COLO668 (cell line): ENCODE measurements around the gene SYNGAP1.

Source experiments
- DNase-seq: peaks from one replicate; lab custom pipeline; 2025; ENCODE audit not compliant: unreplicated experiment; lab: John Stamatoyannopoulos, UW

SYNGAP1 gene

DNA sequence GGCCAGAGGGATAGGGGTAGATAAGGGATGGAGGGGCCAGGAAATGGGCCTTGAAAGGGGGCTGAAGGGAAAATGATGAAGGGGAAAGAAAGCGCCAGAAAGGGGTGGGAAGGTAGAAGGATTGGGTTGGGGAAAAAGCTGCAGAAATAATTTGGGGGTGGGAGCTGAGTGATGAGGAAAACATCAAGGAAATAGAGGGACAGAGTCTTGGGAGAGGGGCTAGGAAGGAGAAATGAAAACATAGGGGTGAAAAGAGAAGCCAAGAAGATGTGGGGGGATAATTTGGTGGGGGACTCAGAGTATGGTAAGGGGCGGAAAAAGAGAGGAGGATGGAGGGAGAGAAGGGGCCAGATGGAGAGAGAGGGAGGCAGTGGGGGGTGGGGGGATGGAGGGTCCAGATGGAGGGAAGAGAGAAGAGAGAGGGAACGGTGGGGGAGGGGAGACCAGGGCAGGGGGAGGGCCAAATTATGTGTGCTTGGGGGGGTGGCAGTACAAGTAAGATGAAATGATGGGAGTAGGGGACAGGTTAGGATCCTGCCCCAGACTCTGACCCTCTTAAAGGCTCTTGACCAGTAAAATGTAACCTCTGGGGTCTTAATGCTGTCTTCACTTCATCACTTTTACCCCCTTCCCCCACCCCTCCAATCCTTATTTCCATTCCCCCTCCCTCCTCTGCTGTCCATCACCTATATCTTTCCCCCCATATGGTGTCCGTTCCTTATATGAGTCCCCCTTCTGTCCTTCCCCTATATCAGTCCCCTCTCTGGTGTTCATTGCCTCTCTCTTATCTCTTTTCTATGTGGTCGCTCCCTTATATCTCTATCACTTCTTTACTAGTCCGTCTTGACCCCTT lies 852 bp downstream of the SYNGAP1 start:
- no peak for DNase-seq

DNA sequence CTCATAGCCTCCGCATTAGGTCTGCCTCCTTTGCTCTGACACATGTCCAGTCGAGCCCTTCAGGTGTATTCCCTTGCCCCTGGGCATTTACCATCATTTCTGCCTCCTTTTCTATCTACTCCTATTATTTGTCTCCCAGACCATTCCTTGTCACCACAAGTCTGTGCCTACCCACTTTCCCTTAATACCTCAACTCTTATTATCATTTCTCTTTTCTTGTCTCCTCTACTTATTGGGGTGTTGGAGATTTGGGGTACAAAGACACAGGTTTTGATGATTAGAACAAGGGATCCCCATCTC lies 1.4 kb downstream of the SYNGAP1 start:
- no peak for DNase-seq

DNA sequence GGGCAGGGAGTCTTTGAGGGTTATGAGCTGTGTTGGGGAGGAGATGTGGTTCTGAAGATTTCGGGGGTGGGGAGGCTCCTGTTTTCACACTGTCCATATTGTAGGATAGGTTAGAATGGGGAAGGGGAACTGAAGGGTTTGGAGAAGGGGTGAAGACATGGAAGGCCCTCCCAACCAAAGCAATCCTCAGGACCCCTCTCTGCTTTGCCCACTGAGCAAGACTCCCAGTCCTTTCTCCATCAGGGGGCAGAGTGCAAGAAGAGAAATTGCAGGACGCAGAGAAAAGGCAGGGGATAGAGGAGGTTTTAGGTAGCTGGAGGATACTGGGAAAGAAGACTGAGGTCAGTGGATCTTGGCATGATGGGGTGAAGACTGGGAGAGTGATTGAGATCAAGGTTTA lies 3.9 kb downstream of the SYNGAP1 start:
- DNase-seq = no peak

DNA sequence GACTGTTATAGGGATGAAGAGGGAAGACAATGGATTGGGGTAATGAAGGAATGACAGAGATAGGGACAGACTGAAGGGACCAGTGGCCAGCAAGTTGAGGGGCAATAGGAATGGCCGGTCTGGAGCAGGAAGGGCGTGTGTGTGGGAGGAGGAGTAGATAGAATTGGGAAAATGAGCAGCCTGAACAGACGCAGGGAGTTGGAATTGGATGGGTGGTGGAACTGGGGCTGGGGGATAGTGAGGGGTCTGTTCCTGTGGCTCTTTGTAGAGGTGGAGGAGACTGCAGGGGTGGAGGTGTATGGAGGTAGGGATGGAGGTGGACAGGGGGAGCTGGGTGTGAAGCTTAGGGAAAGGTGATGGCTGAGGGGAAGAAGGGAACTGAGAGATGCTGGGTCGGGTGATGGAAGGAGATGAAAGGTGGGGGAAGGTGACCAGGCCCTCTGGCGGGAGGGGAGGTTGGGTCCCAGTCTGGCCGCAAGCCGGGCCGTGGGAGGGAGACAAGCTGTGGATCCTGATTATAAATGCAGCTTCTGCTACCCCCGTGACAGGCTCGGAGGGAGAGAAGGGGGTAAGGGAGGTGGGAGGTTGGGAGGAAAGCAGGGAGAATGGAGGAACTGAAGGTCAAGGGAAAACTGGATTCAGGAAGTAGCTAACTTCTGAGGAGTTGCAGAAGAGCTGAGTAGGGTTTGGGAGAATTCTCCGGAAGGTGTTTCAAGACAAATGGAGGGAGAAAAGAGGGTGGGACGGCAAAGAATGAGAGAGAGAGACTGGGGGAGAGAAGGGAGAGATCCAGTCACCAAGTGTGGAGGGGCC lies 5.2 kb downstream of the SYNGAP1 start:
- no peak for DNase-seq

DNA sequence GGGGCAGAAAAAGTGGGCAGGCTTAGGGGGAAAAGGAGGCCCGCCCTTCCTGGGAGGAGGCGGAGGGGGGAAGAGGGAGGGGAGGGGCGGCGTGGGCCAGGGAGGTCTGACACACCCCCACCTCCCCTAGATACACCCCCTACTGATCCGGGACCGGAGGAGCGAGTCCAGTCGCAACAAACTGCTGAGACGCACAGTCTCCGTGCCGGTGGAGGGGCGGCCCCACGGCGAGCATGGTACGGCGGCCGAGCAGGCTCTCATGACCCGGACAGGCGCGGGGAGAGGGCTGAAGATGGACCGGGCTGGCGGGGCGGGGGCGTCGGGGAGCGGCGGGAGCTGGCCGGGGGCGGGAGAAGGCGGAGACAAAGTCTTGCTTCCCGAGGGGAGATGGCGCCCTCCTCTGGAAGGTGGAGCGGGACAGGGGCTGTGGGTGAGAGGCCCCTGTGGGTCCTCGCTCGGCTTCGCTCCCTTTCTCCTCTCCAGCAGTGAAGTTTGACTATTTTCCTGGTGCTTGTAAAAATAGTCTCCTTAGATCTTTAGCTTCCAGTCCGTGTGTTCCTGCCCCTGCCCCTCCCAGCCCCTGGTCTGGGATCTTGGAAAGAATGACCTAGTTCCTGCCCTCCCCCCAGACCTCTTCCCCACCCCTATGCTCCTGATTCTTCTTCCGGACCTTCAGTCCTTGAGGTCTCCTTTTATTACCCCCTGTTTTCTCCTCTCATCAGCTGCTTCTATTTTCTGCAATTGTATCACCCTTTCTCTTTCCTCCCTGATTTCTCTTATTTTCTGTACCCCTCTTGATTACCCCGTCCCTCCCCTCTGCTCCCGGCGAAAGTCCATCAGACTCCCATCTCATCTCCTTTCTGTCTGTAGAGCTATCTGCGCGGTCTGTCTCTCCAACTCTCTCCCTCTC lies 6.1 kb downstream of the SYNGAP1 start:
- DNase-seq = peak; percentile 76

DNA sequence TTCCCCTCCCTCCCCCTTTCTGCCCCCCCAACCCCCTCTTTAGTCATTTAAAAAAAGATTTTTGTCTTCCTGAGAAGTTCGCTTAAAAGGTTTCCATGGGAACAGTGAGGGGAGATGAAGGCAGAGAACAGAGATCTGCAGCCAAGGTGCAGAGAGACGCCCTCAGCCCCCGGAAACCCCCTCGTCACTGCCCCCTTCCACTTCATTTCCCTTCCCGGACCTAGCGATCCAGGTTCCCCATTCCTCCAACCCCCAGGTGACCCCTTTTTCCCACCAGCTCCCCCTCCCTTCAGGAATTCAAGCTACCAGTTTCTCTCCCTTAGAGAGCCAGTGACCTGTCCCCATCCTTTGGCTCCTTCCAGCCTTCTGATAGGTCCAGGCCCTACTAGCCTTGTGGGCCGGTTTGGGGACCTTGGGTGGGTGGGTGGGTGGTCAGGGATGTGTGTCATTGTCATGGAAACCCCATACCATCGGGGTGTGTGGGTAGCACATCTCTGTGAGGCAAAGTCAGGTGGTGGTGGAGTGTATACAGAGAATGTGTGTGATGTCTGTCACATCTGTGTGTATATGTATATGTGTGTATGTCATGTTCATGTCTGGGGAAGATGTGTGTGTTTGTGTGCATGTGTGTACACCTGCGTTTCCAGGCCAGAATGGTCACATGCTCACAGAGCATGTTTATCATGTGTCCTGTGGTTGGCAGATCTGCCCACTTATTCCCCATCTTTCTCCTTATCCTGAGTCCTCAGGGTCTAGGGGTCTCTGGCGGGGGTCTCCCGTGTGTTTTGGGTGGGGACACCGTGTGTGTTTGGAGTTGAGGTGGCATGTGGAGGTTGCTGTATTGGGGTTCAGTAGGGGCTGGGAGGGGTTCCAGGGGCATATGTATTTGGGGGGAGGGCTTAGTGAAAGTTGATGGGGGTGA lies 7.0 kb downstream of the SYNGAP1 start:
- peak; percentile 5 for DNase-seq

DNA sequence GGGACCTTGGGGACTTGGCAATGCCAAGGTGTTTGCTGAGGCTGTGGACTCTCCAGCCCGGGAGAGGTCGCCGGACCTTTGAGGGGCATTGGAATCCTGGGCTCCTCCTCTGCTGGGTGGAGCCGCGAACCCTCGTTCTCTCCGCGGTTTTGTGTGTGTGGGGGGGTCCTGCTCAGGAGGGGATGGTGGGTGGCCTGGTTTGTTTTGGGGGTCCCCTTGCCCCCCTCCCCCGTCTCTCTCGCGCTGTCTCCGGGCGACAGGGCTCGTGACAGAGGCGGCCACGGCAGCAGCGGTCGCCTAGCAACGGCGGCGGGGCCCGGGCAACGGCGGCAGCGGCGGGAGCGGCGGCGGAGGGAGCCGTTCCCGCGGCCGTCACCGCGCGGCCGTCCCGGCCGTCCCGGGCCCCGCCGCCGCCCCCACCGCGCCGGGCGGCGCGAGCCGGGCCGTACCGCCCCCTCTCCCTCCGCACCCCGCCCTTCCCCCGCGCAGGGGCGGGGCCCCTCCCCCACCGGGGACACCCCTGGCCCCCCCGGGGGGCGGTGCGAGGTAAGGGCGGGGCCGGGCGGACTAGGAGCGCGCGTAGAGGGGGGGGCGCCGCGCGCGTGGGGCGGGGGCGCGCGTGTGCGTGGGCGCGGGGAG lies 7.8 kb downstream of the SYNGAP1 start:
- peak; percentile 55 for DNase-seq

DNA sequence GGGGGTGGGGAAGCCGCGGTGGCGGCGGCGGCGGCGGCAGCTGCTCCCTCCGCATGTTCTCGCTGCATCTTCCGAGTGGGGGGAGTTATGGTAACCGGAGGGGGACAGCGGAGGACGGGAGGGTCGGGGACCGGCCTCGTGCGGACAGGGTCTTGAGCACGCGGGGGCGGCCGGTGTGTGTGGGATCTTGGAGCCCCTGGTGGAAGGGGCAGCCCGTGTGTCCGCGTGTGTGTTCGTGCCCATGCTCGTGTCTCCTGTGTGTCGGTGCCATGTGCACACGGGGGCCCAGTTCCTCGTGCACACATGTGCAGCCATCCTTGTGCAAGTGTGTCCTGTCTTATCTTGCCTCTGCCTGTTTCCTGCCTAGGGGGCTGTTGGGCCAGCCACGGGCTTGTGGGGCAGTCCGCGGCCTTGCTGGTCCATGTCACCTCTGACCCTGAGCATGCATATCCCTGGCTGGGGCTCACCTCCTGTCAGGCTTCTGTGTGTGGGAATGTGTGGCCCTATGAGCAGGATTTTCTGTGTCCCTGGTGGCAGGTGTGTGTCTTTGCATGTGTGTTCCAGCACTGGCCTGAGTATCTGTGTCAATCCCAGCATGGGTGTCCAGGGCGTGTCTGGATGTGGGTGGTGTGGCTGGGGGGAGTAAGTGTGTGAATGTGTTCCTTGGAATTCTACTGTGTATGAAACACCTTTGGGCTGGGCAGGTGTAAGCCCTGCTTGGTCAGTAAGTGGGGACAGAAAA lies 8.5 kb downstream of the SYNGAP1 start:
- DNase-seq = peak; percentile 21

DNA sequence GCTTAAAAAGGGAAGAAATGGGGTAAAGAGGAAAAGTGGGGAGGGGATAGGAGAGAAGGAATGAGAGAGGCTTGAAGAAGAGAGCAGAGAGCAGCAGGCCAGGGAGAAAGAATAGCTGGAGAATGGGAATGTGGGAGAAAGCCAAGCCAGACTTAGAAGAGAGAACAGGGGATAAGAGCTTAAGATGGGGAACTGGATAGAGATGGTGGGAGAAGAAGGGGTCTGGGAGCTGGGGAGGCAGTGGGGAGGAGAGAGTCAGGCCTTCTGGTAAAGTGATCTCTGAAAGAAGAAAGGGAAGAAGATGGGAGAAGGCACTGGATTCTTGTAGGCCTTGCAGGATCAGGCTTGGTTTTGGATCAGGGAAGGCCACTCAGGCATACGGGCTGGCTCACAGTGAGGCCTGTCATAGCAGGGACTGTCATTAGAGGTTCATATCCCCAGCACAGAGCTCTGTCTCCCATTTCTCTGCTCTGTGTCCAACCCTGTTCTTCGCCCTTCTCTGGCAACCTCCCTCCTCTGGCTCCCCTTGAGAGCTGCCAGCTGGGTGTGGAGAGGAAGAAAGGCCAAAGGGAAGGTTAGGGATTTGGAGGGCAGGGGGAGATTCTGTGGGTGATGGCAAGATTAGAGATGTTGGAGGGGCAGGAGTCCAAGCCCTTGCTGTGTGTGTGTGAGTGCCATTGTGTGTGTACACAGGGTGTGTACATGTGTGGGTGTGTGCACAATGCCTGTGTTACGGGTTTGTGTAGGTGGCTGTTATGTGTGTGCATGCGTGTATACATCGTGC lies 9.3 kb downstream of the SYNGAP1 start:
- no peak for DNase-seq

DNA sequence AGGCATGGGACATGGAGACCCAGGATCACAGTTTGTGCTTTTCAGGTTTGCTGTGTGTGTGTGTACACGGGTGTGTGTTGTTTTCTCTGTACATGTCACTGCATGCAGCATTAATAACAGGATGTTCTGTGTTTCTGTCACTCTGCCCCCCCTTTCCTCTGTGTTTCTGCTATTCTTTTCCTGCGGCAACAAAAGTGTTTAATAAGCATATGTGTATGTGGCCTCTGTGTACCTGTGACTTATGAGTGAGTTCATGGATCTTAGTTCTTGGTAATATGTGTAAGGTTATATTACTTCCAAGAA lies 9.8 kb downstream of the SYNGAP1 start:
- DNase-seq = no peak

DNA sequence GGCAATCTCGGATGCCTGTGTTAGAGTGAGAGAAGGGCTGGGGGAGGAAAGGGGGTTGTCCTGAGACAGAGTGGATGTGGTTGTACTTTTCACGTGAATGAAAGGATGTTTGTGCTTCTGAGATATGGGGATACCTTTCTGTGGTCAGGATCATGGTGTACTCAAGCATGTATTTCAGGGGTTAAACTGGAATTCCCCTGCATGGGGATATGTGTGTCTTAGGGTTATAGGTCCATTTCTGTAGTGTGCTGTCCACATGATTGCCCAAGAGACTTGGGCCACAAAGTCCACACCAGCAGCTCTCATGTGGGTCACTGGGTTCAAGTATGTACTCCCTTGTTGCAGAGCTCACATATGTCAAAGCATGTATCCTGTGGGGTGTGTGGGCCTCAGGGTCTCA lies 10.5 kb downstream of the SYNGAP1 start:
- no peak for DNase-seq

DNA sequence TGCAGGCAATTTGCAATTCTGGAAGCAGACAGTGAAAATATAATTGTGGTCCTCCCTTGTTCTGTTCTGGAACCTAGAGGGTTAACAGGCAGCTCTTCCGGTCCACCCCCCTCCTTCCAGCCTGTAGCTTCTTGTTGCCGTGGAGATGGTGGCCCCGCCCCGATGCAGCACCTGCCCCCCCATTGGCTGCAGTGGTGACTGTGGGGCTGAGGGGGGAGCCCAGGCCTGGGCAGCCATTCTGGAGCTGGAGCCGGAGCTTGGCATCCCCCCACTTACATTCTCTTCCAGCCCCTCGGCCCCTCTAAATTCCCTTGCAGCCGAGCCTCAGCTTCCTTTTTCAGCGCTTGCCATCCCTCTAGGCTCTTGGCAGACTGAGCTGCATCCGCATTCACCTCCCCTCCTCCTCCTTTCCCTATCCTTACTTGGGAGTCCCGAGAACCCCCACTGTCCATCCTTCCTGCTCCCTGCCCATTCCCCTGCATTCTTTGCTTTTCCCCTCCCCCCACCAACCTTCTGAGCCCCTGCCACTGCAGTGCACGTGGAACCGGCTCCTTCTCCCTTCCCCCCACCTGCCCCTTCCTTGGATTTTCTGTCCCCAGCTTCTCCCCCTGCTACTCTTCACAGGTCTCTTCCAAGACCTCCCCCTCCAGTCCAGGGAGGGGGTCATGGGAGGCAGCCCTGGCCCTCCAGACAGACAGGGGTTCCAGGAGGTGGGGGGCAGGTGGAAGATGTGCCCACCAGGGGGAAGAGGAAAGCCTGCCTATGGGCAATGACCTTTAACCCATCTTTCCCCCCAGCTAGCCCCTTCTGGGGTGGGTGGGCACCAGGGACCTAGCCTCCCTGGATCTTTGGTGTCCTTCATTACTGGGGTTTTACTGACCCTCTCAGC lies 11.4 kb downstream of the SYNGAP1 start:
- DNase-seq = peak; percentile 13

DNA sequence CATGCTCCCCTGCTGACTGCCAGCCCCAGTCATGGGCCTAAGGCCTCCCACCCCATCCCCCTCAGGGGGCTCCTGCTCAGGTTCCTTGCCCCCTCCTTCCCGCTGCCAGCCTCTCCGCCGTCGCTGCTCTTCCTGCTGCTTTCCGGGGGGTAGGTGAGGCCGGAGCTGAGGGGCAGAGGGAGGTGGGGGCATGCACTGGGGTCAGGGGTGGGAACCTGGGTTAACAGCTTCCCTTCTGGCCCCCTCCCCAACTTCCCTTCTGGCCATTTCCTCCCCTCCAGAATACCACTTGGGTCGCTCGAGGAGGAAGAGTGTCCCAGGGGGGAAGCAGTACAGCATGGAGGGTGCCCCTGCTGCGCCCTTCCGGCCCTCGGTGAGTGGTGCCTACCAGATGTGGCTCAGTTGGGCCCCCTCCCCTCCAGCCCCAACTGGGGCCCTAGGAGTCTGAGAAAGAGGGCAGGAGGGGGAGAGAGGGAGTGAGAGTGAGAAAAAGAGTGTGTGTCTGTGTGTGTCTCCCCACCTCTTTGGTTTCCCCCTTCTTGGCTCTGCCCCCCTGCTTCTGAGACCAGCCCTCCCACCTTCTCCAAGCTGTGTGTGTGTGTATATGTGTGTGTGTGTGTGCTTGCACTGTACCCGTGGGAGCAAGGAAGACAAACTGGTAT lies 12.1 kb downstream of the SYNGAP1 start:
- DNase-seq = no peak

DNA sequence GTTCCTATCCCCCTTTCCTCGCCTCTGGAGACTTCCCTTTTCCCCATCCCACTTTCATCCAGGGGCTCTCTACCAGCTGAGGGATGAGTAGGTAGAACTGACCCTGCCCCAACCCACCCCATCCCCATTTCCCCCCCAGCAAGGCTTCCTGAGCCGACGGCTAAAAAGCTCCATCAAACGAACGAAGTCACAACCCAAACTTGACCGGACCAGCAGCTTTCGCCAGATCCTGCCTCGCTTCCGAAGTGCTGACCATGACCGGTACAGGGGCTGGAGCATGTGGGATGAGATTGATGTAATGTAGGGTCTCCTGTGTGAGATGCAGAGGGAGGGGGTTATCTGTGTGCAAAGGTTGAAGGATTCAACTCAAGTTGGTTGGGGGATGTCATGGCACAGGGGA lies 12.7 kb downstream of the SYNGAP1 start:
- no peak for DNase-seq

DNA sequence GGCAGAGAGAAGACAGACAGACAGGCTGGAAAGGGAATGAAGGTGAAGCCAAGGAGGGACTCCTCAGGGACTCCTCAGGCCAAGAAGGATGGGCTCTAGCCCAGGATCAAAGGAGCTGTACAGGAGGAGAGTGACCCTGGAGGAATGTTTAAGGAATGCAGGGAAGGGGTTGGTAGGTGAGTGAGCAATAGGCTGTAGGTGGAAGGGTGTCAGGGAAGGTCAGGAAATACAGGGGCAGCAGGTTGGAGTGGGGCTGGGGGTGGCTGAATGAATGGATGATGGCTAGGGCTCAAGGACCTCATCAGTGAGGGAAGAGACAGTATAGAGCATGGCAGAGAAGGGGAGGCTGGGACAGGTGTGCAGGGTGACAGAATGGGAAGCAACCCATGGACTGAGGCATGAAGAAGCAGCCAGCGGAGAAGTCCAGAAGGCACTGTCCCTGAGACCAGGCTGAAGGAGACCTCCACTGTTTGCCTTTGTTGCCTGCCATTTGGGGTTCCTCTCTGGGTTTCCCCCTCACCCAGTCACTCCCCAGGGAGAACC lies 13.2 kb downstream of the SYNGAP1 start:
- no peak for DNase-seq

DNA sequence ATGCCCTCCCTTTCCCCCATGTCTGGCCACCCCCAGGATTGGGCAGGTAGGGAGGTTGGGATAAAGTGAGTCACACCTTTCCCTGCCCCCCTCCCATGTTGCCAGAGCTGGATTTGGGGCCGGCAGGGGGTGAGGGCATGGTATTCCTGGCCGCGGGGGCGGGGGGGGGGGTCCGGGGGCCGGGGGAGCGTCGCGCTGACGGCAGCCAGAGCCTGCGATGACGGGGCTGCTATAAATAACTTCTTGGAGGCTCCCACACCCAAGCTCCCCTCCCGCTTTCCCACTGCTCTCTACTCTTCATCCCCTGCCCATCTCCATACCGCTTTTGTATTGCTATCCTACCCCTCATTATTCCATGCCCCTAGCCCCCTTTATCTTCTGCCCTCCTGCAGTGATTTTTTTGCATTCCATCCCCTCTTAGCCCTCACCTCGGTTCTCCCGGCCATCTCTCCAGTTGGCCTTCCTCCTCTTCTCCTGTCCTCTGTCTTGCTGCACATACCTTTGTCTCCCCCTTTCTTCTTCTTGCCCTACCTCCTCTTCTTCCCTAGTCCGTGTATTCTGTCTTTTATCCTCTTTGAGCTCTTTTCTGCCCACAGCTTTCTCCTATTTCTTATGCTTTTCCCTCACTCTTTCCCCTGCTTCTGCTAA lies 13.8 kb downstream of the SYNGAP1 start:
- no peak for DNase-seq
